GM23338 (cell line): Measurements from ENCODE around the gene YPEL1. TPM values are rescaled to one million over a fixed set of nuclear protein-coding genes. Genes with fewer than 3 reads are reported as not detected.

ENCODE experiments used
- CREB1 ChIP-seq: fragments of 250-450 bp; sonication (Bioruptor Pico); IDR thresholded peaks from 2 replicates; pipeline ENCODE4 v1.5.0; 2020; ENCODE audit warnings: low read depth, mild to moderate bottlenecking, moderate library complexity
- ZNF331 ChIP-seq: fragments of 250-450 bp; sonication (Bioruptor Pico); IDR thresholded peaks from 2 replicates; pipeline ENCODE4 v1.5.0; 2020; ENCODE audit warnings: low read depth, mild to moderate bottlenecking, moderate library complexity
- ZNF462 ChIP-seq: fragments of 250-450 bp; sonication (Bioruptor Pico); IDR thresholded peaks from 2 replicates; pipeline ENCODE4 v1.5.0; 2020; ENCODE audit warnings: mild to moderate bottlenecking, moderate library complexity
- polyA plus RNA-seq: library from polyadenylated mRNA; unstranded; fragments of >200 nt; fragmentation: Nextera tagmentation; extraction: Ambion mirVana; gene quantifications from 2 replicates; pipeline ENCODE4 v1.2.1, GENCODE V29; 2016
- total RNA-seq: library from RNA; depleted of rRNA; stranded (reverse); fragments of >200 nt; shearing (Covaris generic); gene quantifications from 2 replicates; pipeline ENCODE4 v1.2.3, GENCODE V29; 2014
- TF ChIP-seq, protein P1 (sequence below): IDR thresholded peaks from one replicate; pipeline ENCODE4 v1.6.1; 2018; ENCODE audit warnings: antibody characterized with exemption; ENCODE audit not compliant: unreplicated experiment
- TF ChIP-seq, protein P2 (sequence below), 2 experiments: fragments of 200-600 bp in 1 of 2; sonication (generic) in 1 of 2; conservative IDR thresholded peaks; 2 replicates each; pipeline versions ENCODE4 v1.5.1 to v1.6.1; 2016 to 2017; ENCODE audit warnings: antibody characterized with exemption in 2 of 2, low read depth in 2 of 2, mild to moderate bottlenecking in 2 of 2, moderate library complexity in 1 of 2

The YPEL1 gene
- total and polyA plus RNA-seq, 2 experiments from 2014 or later = 4.4 to 6.0 TPM

GRCh38 chr22:21761994-21762680, 26.5 kb upstream of the YPEL1 start (continued):
- TF ChIP-seq ZNF462 (CRISPR knock-in tag) = no peak
- no peak for TF ChIP-seq ZNF331 (CRISPR knock-in tag)
- TF ChIP-seq, protein P1, sequence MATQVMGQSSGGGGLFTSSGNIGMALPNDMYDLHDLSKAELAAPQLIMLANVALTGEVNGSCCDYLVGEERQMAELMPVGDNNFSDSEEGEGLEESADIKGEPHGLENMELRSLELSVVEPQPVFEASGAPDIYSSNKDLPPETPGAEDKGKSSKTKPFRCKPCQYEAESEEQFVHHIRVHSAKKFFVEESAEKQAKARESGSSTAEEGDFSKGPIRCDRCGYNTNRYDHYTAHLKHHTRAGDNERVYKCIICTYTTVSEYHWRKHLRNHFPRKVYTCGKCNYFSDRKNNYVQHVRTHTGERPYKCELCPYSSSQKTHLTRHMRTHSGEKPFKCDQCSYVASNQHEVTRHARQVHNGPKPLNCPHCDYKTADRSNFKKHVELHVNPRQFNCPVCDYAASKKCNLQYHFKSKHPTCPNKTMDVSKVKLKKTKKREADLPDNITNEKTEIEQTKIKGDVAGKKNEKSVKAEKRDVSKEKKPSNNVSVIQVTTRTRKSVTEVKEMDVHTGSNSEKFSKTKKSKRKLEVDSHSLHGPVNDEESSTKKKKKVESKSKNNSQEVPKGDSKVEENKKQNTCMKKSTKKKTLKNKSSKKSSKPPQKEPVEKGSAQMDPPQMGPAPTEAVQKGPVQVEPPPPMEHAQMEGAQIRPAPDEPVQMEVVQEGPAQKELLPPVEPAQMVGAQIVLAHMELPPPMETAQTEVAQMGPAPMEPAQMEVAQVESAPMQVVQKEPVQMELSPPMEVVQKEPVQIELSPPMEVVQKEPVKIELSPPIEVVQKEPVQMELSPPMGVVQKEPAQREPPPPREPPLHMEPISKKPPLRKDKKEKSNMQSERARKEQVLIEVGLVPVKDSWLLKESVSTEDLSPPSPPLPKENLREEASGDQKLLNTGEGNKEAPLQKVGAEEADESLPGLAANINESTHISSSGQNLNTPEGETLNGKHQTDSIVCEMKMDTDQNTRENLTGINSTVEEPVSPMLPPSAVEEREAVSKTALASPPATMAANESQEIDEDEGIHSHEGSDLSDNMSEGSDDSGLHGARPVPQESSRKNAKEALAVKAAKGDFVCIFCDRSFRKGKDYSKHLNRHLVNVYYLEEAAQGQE = no peak
- no peak for TF ChIP-seq CREB1 (CRISPR knock-in tag)
- TF ChIP-seq, protein P2, sequence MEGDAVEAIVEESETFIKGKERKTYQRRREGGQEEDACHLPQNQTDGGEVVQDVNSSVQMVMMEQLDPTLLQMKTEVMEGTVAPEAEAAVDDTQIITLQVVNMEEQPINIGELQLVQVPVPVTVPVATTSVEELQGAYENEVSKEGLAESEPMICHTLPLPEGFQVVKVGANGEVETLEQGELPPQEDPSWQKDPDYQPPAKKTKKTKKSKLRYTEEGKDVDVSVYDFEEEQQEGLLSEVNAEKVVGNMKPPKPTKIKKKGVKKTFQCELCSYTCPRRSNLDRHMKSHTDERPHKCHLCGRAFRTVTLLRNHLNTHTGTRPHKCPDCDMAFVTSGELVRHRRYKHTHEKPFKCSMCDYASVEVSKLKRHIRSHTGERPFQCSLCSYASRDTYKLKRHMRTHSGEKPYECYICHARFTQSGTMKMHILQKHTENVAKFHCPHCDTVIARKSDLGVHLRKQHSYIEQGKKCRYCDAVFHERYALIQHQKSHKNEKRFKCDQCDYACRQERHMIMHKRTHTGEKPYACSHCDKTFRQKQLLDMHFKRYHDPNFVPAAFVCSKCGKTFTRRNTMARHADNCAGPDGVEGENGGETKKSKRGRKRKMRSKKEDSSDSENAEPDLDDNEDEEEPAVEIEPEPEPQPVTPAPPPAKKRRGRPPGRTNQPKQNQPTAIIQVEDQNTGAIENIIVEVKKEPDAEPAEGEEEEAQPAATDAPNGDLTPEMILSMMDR (conservative IDR thresholded peaks at IDR 0.05; ENCODE audit: low read depth in 2 of 2) = no peak
